ENCODE results near the gene LDHAL6A.

The LDHAL6A gene

GRCh38 chr11:18449251-18449650 is 6.4 kb upstream of the LDHAL6A start:
- Histone ChIP-seq H3F3A (ENCODE audit: insufficient read depth, low read length) (no peaks in the 10 kb centered on the region), H2AFZ (ENCODE audit: low read length) (no peak overlapping the region), H3K27ac (ENCODE audit: low read depth, low read length, poor library complexity, severe bottlenecking) (no peak overlapping the region), H3K79me2 (ENCODE audit: insufficient read depth, low read length) (no peaks in the 10 kb centered on the region), H4K20me1 (ENCODE audit: insufficient read depth, low read length) (no peaks in the 10 kb centered on the region), H3K4me2 (ENCODE audit: low read length) (no peak overlapping the region), H3K36me3 (ENCODE audit: insufficient read depth, low read length) (no peaks in the 10 kb centered on the region), H3K9me2 (ENCODE audit: low read depth, low read length) (no peaks in the 10 kb centered on the region), H3K4me3 (ENCODE audit: low read depth, low read length, poor library complexity, severe bottlenecking) (no peak overlapping the region), H3K9ac (ENCODE audit: low read length) (no peak overlapping the region), H3K27me3 (ENCODE audit: insufficient read depth, low read length) (no peaks in the 10 kb centered on the region), H3K4me1 (ENCODE audit: insufficient read depth, low read length, severe bottlenecking) (no peaks in the 10 kb centered on the region), H3K9me3 (ENCODE audit: low read length) (no peaks in the 10 kb centered on the region)
- no peak for TF ChIP-seq EZH2 (IDR thresholded peaks at IDR 0.05; ENCODE audit: borderline replicate concordance, low read length)
- TF ChIP-seq CTCF (IDR thresholded peaks at IDR 0.05; ENCODE audit: low read length), result no peak

GRCh38 chr11:18452927-18453326 is 2.7 kb upstream of the LDHAL6A start:
- Histone ChIP-seq H3K36me3 (ENCODE audit: insufficient read depth, low read length) (no peaks in the 10 kb centered on the region), H4K20me1 (ENCODE audit: insufficient read depth, low read length) (no peaks in the 10 kb centered on the region), H3K27me3 (ENCODE audit: insufficient read depth, low read length) (no peaks in the 10 kb centered on the region), H2AFZ (ENCODE audit: low read length) (no peak overlapping the region), H3F3A (ENCODE audit: insufficient read depth, low read length) (no peaks in the 10 kb centered on the region), H3K9ac (ENCODE audit: low read length) (no peak overlapping the region), H3K79me2 (ENCODE audit: insufficient read depth, low read length) (no peaks in the 10 kb centered on the region), H3K4me3 (ENCODE audit: low read depth, low read length, poor library complexity, severe bottlenecking) (no peak overlapping the region), H3K9me2 (ENCODE audit: low read depth, low read length) (no peaks in the 10 kb centered on the region), H3K4me2 (ENCODE audit: low read length) (no peak overlapping the region), H3K27ac (ENCODE audit: low read depth, low read length, poor library complexity, severe bottlenecking) (no peak overlapping the region), H3K9me3 (ENCODE audit: low read length) (no peaks in the 10 kb centered on the region), H3K4me1 (ENCODE audit: insufficient read depth, low read length, severe bottlenecking) (no peaks in the 10 kb centered on the region)
- TF ChIP-seq CTCF (IDR thresholded peaks at IDR 0.05; ENCODE audit: low read length), result no peak
- no peak for TF ChIP-seq EZH2 (IDR thresholded peaks at IDR 0.05; ENCODE audit: borderline replicate concordance, low read length)

GRCh38 chr11:18457450-18457849 is 1.8 kb downstream of the LDHAL6A start:
- H3K36me3 ChIP-seq (ENCODE audit: insufficient read depth, low read length), result no peaks in the 10 kb centered on the region
- no peak overlapping the region for H3K4me3 ChIP-seq (ENCODE audit: low read depth, low read length, poor library complexity, severe bottlenecking)
- H3K27ac ChIP-seq (ENCODE audit: low read depth, low read length, poor library complexity, severe bottlenecking), result no peak overlapping the region
- no peaks in the 10 kb centered on the region for H3K9me3 ChIP-seq (ENCODE audit: low read length)
- no peaks in the 10 kb centered on the region for H3K4me1 ChIP-seq (ENCODE audit: insufficient read depth, low read length, severe bottlenecking)
- no peak for TF ChIP-seq CTCF (IDR thresholded peaks at IDR 0.05; ENCODE audit: low read length)
- no peak for TF ChIP-seq EZH2 (IDR thresholded peaks at IDR 0.05; ENCODE audit: borderline replicate concordance, low read length)
- H3F3A ChIP-seq (ENCODE audit: insufficient read depth, low read length), result no peaks in the 10 kb centered on the region
- H3K4me2 ChIP-seq (ENCODE audit: low read length), result no peak overlapping the region
- H3K79me2 ChIP-seq (ENCODE audit: insufficient read depth, low read length), result no peaks in the 10 kb centered on the region
- H2AFZ ChIP-seq (ENCODE audit: low read length), result no peak overlapping the region
- H3K27me3 ChIP-seq (ENCODE audit: insufficient read depth, low read length), result no peaks in the 10 kb centered on the region
- no peaks in the 10 kb centered on the region for H3K9me2 ChIP-seq (ENCODE audit: low read depth, low read length)
- no peaks in the 10 kb centered on the region for H4K20me1 ChIP-seq (ENCODE audit: insufficient read depth, low read length)
- H3K9ac ChIP-seq (ENCODE audit: low read length), result no peak overlapping the region

Measured in OCI-LY1 (cell line).